Spleen (tissue), 11 donors: ENCODE results near the gene PHLDA2. TPM values are rescaled to one million over a fixed set of nuclear protein-coding genes. Genes with fewer than 3 reads are reported as not detected.
A peak's percentile ranks its signal among the peaks of the same experiment; 100 is the strongest.

Experiments
- DNase-seq: peaks from one replicate; pipeline ENCODE4 v3.0.0-alpha.2; 2020
- H3K27ac ChIP-seq, 8 donors: fragments of 200-600 bp; sonication (generic) in 7 of 8; 1 replicate in 4 of 8; 2 replicates in 4 of 8; pipeline versions ENCODE4 v1.5.0 to v1.8.0; 2016 to 2021; ENCODE audit warnings: inconsistent platforms in 4 of 8, mild to moderate bottlenecking in 4 of 8, moderate library complexity in 1 of 8
- H3K27me3 ChIP-seq, 7 donors: fragments of 200-600 bp; sonication (generic) in 6 of 7; replicated peaks in 1 of 7; 1 replicate in 4 of 7; 2 replicates in 3 of 7; pipeline versions ENCODE4 v1.5.0 to v1.8.0; 2016 to 2021; ENCODE audit warnings: inconsistent platforms in 3 of 7, mild to moderate bottlenecking in 1 of 7
- H3K36me3 ChIP-seq, 6 donors: fragments of 200-600 bp; sonication (generic) in 5 of 6; 1 replicate in 4 of 6; 2 replicates in 2 of 6; pipeline versions ENCODE4 v1.5.0 to v1.8.0; 2016 to 2021; ENCODE audit warnings: inconsistent platforms in 2 of 6
- H3K4me1 ChIP-seq, 6 donors: fragments of 200-600 bp; sonication (generic) in 5 of 6; 1 replicate in 3 of 6; 2 replicates in 3 of 6; pipeline versions ENCODE4 v1.5.0 to v1.8.0; 2016 to 2021; ENCODE audit warnings: inconsistent platforms in 3 of 6
- H3K4me3 ChIP-seq, 8 donors: fragments of 200-600 bp; sonication (generic) in 7 of 8; 1 replicate in 4 of 8; 2 replicates in 4 of 8; pipeline versions ENCODE4 v1.5.0 to v1.8.0; 2016 to 2021; ENCODE audit warnings: inconsistent platforms in 4 of 8, mild to moderate bottlenecking in 4 of 8, moderate library complexity in 2 of 8
- H3K9me3 ChIP-seq, 8 donors: fragments of 200-600 bp; sonication (generic) in 7 of 8; 1 replicate in 4 of 8; 2 replicates in 4 of 8; pipeline versions ENCODE4 v1.5.0 to v1.8.0; 2016 to 2021; ENCODE audit warnings: inconsistent platforms in 4 of 8
- POLR2A ChIP-seq, 3 donors: fragments of 450-650 bp; IDR thresholded peaks; one replicate each; pipeline ENCODE4 v1.5.1; 2017; ENCODE audit warnings: antibody characterized with exemption in 3 of 3, mild to moderate bottlenecking in 1 of 3
- POLR2AphosphoS5 ChIP-seq, 3 donors: sonication (generic); formaldehyde crosslinking; IDR thresholded peaks; one replicate each; pipeline ENCODE4 v1.5.1; 2017; ENCODE audit warnings: antibody characterized with exemption in 3 of 3
- WGBS, 5 donors: extraction: QIAGEN DNeasy Blood & Tissue Kit in 3 of 5; methylation state at CpG; one replicate each; pipeline versions ENCODE4 v1.1.5 to v1.1.7; 2013 to 2018; 5-methylcytosine and 5-hydroxymethylcytosine counted together
- intact Hi-C: fragments of 100-400 bp; cut with DNase I; formaldehyde crosslinking; loops from one replicate; pipeline ENCODE4 v1.15.0; 2023; ENCODE audit warnings: low total_unique reads
- polyA plus RNA-seq, 3 donors: library from polyadenylated mRNA; stranded (reverse); fragments of 200-250 nt; gene quantifications; one replicate each; pipeline ENCODE4 v1.2.1, GENCODE V29; 2013
- total RNA-seq, 7 donors: library from RNA; depleted of rRNA in 3 of 7; stranded (reverse); fragments of >200 nt in 3 of 7; fragmentation: NEBNext Ultra II Directional in 4 of 7; extraction: Animal tissue kit (Norgen Biotek cat#: 25700) in 4 of 7; gene quantifications; one replicate each; pipeline versions ENCODE4 v1.1.0 to v1.2.1, GENCODE V29; 2016 to 2021
- TF ChIP-seq, protein P1 (sequence below), 11 experiments: fragments of 200-600 bp in 7 of 11; fragments of 450-650 bp in 4 of 11; sonication (generic) in 4 of 11; IDR thresholded peaks in 8 of 11; conservative IDR thresholded peaks in 3 of 11; 1 replicate in 7 of 11; 2 replicates in 4 of 11; pipeline versions ENCODE4 v1.4.0 to v1.8.0; 2016 to 2021; ENCODE audit warnings: antibody characterized with exemption in 11 of 11, inconsistent platforms in 4 of 11, mild to moderate bottlenecking in 1 of 11
- donor health status: healthy with polysubstance abuse.
- donor health status: DM: no; HTN: no; CAD: no; lungs with moderate emphysema.
- donor health status: DM: no; HTN: no; CAD: no.
- donor health status: Bipolar disorder and iron deficiency.
- donor health status: healthy.
- donor health status: DM: no; HTN: no; CAD: no.
- donor health status: DM: yes; HTN: yes; CAD: no.

The PHLDA2 gene
- total and polyA plus RNA-seq, 10 donors, result 1.4 to 3.5 (median 1.7) TPM; not detected in 1

GRCh38 chr11:2927121-2927800 lies 2.0 kb downstream of the PHLDA2 start:
- intact Hi-C loops, result no loop called here
- no peak overlapping the region for H3K27ac ChIP-seq
- TF ChIP-seq, protein P1, sequence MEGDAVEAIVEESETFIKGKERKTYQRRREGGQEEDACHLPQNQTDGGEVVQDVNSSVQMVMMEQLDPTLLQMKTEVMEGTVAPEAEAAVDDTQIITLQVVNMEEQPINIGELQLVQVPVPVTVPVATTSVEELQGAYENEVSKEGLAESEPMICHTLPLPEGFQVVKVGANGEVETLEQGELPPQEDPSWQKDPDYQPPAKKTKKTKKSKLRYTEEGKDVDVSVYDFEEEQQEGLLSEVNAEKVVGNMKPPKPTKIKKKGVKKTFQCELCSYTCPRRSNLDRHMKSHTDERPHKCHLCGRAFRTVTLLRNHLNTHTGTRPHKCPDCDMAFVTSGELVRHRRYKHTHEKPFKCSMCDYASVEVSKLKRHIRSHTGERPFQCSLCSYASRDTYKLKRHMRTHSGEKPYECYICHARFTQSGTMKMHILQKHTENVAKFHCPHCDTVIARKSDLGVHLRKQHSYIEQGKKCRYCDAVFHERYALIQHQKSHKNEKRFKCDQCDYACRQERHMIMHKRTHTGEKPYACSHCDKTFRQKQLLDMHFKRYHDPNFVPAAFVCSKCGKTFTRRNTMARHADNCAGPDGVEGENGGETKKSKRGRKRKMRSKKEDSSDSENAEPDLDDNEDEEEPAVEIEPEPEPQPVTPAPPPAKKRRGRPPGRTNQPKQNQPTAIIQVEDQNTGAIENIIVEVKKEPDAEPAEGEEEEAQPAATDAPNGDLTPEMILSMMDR (IDR thresholded peaks at IDR 0.05 in 8 of 11, conservative IDR thresholded peaks at IDR 0.05 in 3 of 11), result no peak
- TF ChIP-seq POLR2A (IDR thresholded peaks at IDR 0.05) (no peak), POLR2AphosphoS5 (IDR thresholded peaks at IDR 0.05) (no peak)
- H3K4me3 ChIP-seq, result no peak overlapping the region
- H3K36me3 ChIP-seq, result no peaks in the 10 kb centered on the region
- peaks cover 0 to 65% (median 34%) of the 10 kb centered on the region in 7 donors for H3K27me3 ChIP-seq
- DNase-seq, result peak; percentile 47
- WGBS, 5 donors, result 86 to 98% (median 87%) methylated on average over 10 to 12 of the region's 12 CpGs
- H3K9me3 ChIP-seq, result no peaks in the 10 kb centered on the region
- peaks cover 17 to 37% (median 32%) of the 10 kb centered on the region in 6 donors for H3K4me1 ChIP-seq

DNA sequence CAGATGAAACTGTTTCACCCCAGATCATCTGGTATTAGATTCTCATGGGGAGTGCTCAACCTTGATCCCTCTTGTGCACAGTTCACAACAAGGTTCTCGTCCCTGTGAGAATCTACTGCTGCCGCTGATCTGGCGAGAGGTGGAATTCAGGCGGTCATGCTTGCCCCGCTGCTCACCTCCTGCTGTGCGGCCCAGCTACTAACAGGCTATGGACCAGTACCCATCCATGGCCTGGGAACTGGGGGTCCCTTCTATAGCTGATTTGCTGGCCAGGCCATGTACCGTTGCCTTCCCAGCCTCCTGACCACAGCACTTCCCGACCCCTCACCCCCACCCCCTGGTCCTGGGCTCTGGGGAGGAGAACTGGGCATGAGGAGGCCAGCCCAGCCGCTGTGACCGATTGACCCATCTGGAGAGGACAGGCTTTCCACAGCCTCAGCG lies 2.6 kb downstream of the PHLDA2 start:
- Histone ChIP-seq H3K36me3 (no peaks in the 10 kb centered on the region), H3K27ac (no peak overlapping the region), H3K9me3 (no peaks in the 10 kb centered on the region), H3K4me3 (no peak overlapping the region), H3K27me3 (peaks cover 0 to 59% (median 34%) of the 10 kb centered on the region in 7 donors), H3K4me1 (peaks cover 17 to 37% (median 32%) of the 10 kb centered on the region in 6 donors)
- intact Hi-C loops, result no loop called here
- DNase-seq, result peak; percentile 68
- WGBS, 5 donors, result 87 to 93% (median 92%) methylated on average over 9 to 11 of the region's 11 CpGs
- TF ChIP-seq POLR2AphosphoS5 (IDR thresholded peaks at IDR 0.05), result no peak
- TF ChIP-seq, protein P1 (IDR thresholded peaks at IDR 0.05 in 8 of 11, conservative IDR thresholded peaks at IDR 0.05 in 3 of 11), result no peak
- no peak for TF ChIP-seq POLR2A (IDR thresholded peaks at IDR 0.05)

- no peaks in the 10 kb centered on the region for H3K36me3 ChIP-seq
- no peak overlapping the region for H3K27ac ChIP-seq
- intact Hi-C loops, result no loop called here
- H3K27me3 ChIP-seq, result peaks cover 0 to 43% (median 33%) of the 10 kb centered on the region in 7 donors
- no peak for TF ChIP-seq POLR2A (IDR thresholded peaks at IDR 0.05)
- no peaks in the 10 kb centered on the region for H3K9me3 ChIP-seq
- no peak for DNase-seq
- H3K4me1 ChIP-seq, result peaks cover 16 to 27% (median 24%) of the 10 kb centered on the region in 6 donors
- H3K4me3 ChIP-seq, result no peak overlapping the region
- 84 to 94% (median 90%) methylated on average over 28 to 30 of the region's 30 CpGs for WGBS, 5 donors
Observed at GRCh38 chr11:2924821-2925675, 4.2 kb downstream of the PHLDA2 start.

DNA sequence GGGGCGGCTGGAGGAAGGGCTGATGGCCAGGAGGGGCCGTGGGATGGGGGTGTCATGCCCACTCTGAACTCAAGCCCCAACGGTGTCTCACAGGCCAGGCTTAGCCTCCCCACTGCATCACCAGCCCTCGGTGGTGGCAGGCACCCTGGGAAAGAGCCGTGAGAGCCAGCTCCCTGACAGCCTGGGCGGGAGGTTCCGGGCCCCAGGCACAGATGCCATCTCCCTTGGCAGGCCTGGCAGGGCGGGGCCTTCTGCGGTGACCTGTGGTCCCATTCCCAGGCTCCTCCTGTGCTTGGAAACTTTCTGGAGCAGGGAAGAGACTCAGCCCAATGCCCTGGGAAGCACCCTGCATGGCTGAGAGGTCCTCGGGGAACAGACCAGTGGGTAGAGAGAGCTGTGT lies 4.8 kb downstream of the PHLDA2 start:
- DNase-seq, result no peak
- Histone ChIP-seq H3K27ac (no peak overlapping the region), H3K9me3 (no peaks in the 10 kb centered on the region), H3K4me1 (peaks cover 11 to 20% (median 17%) of the 10 kb centered on the region in 6 donors), H3K4me3 (no peak overlapping the region), H3K27me3 (peaks cover 0 to 36% (median 26%) of the 10 kb centered on the region in 7 donors), H3K36me3 (no peaks in the 10 kb centered on the region)
- 82 to 93% (median 89%) methylated on average over 4 to 10 of the region's 10 CpGs for WGBS, 5 donors
- TF ChIP-seq POLR2AphosphoS5 (IDR thresholded peaks at IDR 0.05) (no peak), POLR2A (IDR thresholded peaks at IDR 0.05) (no peak)
- TF ChIP-seq, protein P1 (IDR thresholded peaks at IDR 0.05 in 8 of 11, conservative IDR thresholded peaks at IDR 0.05 in 3 of 11), result no peak
- intact Hi-C loops, result no loop called here
